ENCODE data around the gene LRMDA. TPM values are rescaled to one million over a fixed set of nuclear protein-coding genes. Genes with fewer than 3 reads are reported as not detected.

LRMDA gene
- polyA plus RNA-seq, 3 donors = 39.8 to 59.6 (median 56.4) TPM

DNA sequence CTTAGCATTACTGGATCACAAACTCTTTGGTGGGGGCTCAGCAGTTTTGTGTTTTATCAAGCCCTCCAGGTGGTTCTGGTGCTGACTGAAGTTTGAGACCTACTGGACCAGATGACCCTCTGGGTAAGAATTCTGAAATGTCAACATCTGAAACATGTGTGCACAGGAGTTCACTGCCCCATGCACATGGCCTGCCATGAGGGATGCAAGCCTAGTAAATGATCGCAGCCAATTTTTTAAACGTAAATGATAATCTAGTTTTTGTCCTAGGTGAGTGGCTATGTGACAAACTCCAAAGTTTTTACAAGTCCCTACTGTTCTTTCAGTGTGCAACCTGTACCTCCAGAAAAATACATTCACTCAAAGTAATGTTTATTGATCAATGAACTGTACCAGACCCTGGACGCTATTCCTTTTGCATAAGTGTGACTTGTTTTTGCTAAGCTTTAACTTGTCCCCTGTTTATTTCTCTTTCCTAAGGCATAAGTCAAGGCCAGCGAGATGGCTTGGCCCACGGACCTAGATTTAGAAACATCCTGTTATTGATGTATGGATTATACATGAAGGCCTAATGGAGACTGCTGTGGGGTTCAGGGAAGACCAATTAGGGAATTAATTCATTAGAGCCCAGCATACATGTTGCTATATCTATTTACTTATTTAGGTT, 531.1 kb downstream of the LRMDA start:
- no peaks in the 10 kb centered on the region for H3K27me3 ChIP-seq (ENCODE audit: control insufficient read depth in 2 of 2, insufficient read depth in 2 of 2, low read length in 2 of 2)
- H3K9ac ChIP-seq (ENCODE audit: insufficient read depth, low read length, poor library complexity, severe bottlenecking) = no peak overlapping the region
- H3K79me2 ChIP-seq (ENCODE audit: insufficient read depth, low read length) = peaks cover 3% of the 10 kb centered on the region
- H3K36me3 ChIP-seq (replicated peaks in 1 of 2; ENCODE audit: control insufficient read depth in 1 of 2, insufficient read depth in 2 of 2, low read length in 2 of 2) = no peaks in the 10 kb centered on the region
- intact Hi-C loops (cut with micrococcal nuclease) = no loop called here
- peaks cover 21% of the 10 kb centered on the region in 2 donors for H3K4me1 ChIP-seq (ENCODE audit: control insufficient read depth in 1 of 2, insufficient read depth in 2 of 2, low read length in 2 of 2)
- Mint-ChIP-seq H3K9me3 (peaks cover 0 to 3% (median 0%) of the 10 kb centered on the region in 7 donors), H3K36me3 (peaks cover 3 to 8% of the 10 kb centered on the region in 2 donors), H3K4me3 (no peak overlapping the region), H3K4me1 (peaks cover 15% of the 10 kb centered on the region), H3K27me3 (ENCODE audit: low read depth in 3 of 3) (peaks cover 0 to 1% (median 0%) of the 10 kb centered on the region in 3 donors), H3K27ac (no peak overlapping the region)
- no peak overlapping the region for H2AFZ ChIP-seq (ENCODE audit: insufficient read depth, low read depth, low read length, poor library complexity, severe bottlenecking)
- TF ChIP-seq, protein P1, sequence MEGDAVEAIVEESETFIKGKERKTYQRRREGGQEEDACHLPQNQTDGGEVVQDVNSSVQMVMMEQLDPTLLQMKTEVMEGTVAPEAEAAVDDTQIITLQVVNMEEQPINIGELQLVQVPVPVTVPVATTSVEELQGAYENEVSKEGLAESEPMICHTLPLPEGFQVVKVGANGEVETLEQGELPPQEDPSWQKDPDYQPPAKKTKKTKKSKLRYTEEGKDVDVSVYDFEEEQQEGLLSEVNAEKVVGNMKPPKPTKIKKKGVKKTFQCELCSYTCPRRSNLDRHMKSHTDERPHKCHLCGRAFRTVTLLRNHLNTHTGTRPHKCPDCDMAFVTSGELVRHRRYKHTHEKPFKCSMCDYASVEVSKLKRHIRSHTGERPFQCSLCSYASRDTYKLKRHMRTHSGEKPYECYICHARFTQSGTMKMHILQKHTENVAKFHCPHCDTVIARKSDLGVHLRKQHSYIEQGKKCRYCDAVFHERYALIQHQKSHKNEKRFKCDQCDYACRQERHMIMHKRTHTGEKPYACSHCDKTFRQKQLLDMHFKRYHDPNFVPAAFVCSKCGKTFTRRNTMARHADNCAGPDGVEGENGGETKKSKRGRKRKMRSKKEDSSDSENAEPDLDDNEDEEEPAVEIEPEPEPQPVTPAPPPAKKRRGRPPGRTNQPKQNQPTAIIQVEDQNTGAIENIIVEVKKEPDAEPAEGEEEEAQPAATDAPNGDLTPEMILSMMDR (IDR thresholded peaks at IDR 0.05) = no peak
- no CpG with 5 or more reads among the region's 5 CpGs for WGBS (ENCODE audit: insufficient coverage)
- H3K27ac ChIP-seq (ENCODE audit: low read depth in 1 of 2, low read length in 2 of 2) = no peak overlapping the region
- no peak overlapping the region for H3K4me2 ChIP-seq (replicated peaks; ENCODE audit: extremely low read depth, low read length, poor library complexity, severe bottlenecking)
- H4K20me1 ChIP-seq (ENCODE audit: insufficient read depth, low read length) = no peaks in the 10 kb centered on the region
- H3K4me3 ChIP-seq (replicated peaks in 1 of 3; ENCODE audit: low read depth in 2 of 3, low read length in 3 of 3) = no peak overlapping the region
- H3K9me3 ChIP-seq (replicated peaks in 1 of 2; ENCODE audit: control insufficient read depth in 1 of 2, insufficient read depth in 1 of 2, low read length in 2 of 2) = no peaks in the 10 kb centered on the region
- no peak for DNase-seq

DNA sequence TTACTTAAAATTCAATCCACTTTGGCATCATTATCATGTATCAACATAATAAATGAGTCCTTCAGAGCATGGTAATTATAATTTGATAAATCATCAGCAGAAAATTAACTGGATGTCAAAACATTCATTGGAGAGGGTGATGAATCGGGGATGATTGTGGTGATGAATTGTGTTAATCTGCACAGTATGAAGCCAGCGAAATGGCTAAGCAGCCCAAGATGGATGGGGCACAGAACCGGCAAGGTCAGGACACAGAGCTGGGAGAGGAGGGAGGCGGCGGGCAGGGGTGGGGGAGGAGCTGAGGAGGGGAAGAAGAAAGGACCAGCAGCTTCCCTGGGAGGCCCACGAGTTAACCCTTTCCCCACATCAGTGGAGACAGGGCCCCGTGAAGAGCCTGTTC, 536.1 kb downstream of the LRMDA start:
- intact Hi-C loops (cut with micrococcal nuclease) = no loop called here
- Mint-ChIP-seq H3K27me3 (ENCODE audit: low read depth in 3 of 3) (peaks cover 0 to 1% (median 0%) of the 10 kb centered on the region in 3 donors), H3K27ac (no peak overlapping the region), H3K36me3 (peaks cover 0 to 1% of the 10 kb centered on the region in 2 donors), H3K4me1 (peaks cover 2% of the 10 kb centered on the region), H3K9me3 (no peaks in the 10 kb centered on the region), H3K4me3 (no peak overlapping the region)
- TF ChIP-seq, protein P1 (IDR thresholded peaks at IDR 0.05) = no peak
- no peaks in the 10 kb centered on the region for H3K79me2 ChIP-seq (ENCODE audit: insufficient read depth, low read length)
- no peaks in the 10 kb centered on the region for H3K9me3 ChIP-seq (replicated peaks in 1 of 2; ENCODE audit: control insufficient read depth in 1 of 2, insufficient read depth in 1 of 2, low read length in 2 of 2)
- H3K4me1 ChIP-seq (ENCODE audit: control insufficient read depth in 1 of 2, insufficient read depth in 2 of 2, low read length in 2 of 2) = no peaks in the 10 kb centered on the region
- H2AFZ ChIP-seq (ENCODE audit: insufficient read depth, low read depth, low read length, poor library complexity, severe bottlenecking) = no peak overlapping the region
- H4K20me1 ChIP-seq (ENCODE audit: insufficient read depth, low read length) = no peaks in the 10 kb centered on the region
- no peak for DNase-seq
- no peak overlapping the region for H3K4me2 ChIP-seq (replicated peaks; ENCODE audit: extremely low read depth, low read length, poor library complexity, severe bottlenecking)
- no peaks in the 10 kb centered on the region for H3K27me3 ChIP-seq (ENCODE audit: control insufficient read depth in 2 of 2, insufficient read depth in 2 of 2, low read length in 2 of 2)
- no peaks in the 10 kb centered on the region for H3K36me3 ChIP-seq (replicated peaks in 1 of 2; ENCODE audit: control insufficient read depth in 1 of 2, insufficient read depth in 2 of 2, low read length in 2 of 2)
- H3K9ac ChIP-seq (ENCODE audit: insufficient read depth, low read length, poor library complexity, severe bottlenecking) = no peak overlapping the region
- 77% methylated on average over 5 of the region's 7 CpGs for WGBS (ENCODE audit: insufficient coverage)
- H3K27ac ChIP-seq (ENCODE audit: low read depth in 1 of 2, low read length in 2 of 2) = no peak overlapping the region
- no peak overlapping the region for H3K4me3 ChIP-seq (replicated peaks in 1 of 3; ENCODE audit: low read depth in 2 of 3, low read length in 3 of 3)

Measured in CD14-positive monocyte (primary cell).